Left hindlimb (tissue), 1 donor: Measurements from ENCODE around the gene KLHL6.
"Not testable (repeated sequence)": the region's sequence is repeated elsewhere in the genome, so short reads cannot be mapped to it uniquely, and the experiment has no call there.

Experiments used
- DNase-seq: peaks from one replicate; pipeline ENCODE4 v3.0.0-alpha.2; 2018

Gene KLHL6

DNA sequence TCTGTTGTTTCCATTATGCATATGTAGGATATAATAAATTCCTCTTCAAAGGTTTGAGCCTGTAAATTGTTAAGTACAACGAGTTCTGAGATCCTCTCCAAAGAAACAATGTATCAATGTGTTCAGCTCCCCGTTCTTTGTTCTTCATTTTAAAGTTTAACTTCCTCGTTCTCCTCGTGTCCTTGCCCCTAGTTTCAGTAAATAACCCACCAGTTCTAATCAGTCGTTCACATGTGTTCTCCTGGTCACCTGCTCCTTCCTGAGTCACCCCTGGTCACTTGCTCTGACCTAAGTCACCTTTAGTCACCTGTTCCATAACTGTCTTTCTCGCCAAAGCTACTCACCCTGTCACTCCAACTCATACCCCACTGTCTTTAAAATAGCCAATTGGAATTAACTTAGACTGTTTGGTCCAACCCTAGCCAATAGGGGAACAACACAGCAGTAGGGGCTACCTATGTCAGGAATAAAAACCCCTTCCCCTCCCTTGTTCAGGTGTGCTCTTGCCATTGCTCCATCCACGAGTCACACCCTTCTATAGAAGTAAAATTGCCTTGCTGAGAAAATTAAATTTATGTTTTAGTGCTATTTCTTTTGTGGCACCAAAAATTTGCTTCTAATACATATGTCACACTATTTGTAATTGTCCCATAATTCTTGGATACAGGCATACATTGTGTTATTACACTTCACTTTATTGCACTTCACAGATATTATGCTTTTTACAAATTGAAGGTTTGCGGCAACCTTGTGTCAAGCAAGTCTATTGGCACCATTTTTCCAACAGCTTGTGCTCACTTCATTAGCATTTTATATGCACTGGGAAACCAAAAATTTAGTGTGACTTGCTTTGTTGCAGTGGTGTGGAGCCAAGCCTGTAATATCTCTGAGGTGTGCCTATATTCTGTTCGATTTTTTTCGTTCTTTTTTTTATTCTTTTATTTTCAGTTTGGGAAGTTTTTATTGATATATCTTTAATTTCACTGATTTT is 111.8 kb downstream of the KLHL6 start:
- DNase-seq = no peak

DNA sequence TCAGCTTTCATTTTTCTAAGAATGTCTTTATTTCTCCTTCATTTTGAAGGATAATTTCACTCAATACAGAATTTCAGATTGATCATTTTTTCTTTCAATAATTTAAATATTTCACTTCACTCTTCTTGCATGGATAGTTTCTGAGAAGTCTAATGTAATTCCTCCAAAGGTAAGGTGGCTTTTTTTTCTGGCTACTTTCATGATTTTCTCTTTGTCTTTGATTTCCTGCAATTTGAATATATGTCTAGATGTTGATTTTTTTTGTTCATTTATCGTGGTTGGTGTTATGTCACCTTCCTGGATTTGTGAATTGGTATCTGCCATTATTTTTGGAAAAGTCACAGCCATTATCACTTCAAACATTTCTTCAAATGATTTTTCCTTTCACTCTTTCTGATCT is 112.5 kb downstream of the KLHL6 start:
- DNase-seq = no peak

DNA sequence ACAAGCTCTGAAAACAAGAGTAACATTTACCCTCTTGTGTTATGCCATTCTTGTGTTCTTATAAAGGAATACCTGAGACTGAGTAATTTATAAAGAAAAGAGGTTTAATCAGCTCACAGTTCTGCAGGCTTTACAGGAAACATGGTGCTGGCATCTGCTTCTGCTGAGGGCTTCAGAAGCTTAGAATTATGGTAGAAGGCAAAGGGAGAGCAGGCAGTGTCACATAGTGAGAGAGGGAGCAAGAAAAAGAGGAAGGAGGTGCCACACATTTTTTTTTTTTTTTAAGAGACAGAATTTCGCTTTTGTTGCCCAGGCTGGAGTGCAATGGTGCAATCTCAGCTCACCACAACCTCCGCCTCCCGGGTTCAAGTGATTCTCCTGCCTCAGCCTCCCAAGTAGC is 115.0 kb downstream of the KLHL6 start:
- DNase-seq = not testable (repeated sequence)

DNA sequence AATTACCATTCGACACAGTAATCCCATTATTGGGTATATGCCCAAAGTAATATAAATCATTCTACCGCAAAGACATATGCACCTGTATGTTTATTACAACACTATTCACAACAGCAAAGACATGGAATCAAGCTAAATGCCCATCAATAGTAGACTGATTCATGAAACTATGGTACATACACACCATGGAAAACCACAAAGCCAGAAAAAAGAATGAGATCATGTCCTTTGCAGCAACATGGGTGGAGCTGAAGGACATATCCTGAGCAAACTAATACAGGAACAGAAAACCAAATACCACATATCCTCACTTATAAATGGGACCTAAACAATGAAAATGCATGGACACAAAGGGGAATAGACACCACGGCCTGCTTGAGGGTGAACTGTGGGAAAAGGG is 116.0 kb downstream of the KLHL6 start:
- no peak for DNase-seq

DNA sequence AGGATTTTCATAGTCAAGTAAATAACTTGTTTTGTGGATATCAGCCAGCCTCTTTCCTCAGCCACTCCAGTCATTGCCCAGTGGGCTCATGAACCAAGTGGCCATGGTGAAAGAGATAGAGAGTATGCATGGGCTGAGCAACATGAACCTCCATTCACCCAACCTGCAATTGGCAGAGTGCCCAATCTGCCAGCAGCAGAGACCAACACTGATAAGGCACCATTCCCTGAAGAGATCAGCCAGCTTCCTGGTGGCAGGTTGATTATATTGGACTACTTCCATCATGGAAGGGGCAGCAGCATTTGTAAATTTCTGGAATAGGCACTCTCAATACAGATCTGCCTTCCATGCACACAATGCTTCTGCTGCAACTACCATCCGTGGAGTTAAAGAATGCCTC is 116.8 kb downstream of the KLHL6 start:
- no peak for DNase-seq

DNA sequence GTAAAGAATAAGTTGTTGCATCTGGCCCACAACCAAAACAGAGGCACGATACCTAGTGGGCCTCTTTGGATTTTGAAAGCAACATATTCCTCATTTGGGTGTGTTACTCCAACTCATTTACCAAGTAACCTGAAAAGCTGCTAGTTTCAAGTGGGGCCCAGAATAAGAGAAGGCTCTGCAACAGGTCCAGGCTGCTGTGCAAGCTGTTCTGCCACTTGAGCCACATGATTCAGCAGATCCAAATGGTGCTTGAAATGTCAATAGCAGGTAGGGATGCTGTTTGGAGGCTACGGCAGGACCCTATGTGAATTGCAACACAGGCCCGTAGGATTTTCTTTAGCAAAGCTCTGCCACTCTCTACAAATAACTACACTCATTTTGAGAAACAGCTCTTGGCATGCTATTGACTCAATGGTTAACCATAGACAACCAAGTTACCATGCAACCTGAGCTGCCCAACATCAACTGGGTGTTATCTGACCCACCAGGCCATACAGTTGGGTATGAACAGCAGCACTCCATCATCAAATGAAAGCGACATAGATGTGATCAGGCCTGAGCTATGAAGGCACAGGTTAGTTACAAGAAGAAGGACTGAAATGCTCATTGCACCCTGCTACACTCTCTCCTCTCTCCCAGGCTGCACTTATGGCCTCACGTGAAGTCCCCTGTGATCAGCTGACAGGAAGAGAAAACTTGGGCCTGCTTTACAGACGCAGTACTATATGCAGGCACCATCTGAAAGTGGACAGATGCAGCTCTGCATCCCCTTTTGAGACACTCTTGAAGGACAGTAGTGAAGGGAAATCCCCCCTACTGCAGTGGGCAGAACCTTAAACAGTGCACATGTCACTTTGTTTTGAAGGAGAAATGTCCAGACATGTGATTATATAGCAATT is 117.6 kb downstream of the KLHL6 start:
- no peak for DNase-seq
